ENCODE results near the gene FRMPD4. TPM values are rescaled to one million over a fixed set of nuclear protein-coding genes. Genes with fewer than 3 reads are reported as not detected.

FRMPD4 gene
- total RNA-seq, 1 donor from 2014 or later = 0.29 TPM

DNA sequence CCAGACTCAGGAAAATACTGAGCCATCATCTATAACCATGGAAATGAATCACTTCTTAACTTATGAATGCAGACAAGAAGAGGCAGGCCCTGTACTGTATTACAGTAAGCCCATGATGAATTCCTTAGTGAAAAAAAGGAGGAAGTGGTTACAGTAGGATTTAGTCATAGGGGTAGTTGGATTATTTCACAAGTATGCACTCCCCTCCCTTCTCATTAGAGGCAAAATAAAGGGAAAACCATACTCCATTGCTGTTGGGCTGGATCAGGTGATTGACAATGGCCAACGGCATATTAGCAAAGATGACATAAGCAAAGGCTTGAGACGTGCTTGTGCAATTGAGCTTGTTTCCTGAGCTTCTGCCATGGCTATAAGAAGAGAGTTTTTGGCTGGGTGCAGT lies 471.8 kb downstream of the FRMPD4 start:
- Histone ChIP-seq H3K4me1 (no peaks in the 10 kb centered on the region), H3K36me3 (no peaks in the 10 kb centered on the region), H3K27me3 (no peaks in the 10 kb centered on the region), H3K27ac (no peak overlapping the region), H3K9me3 (no peaks in the 10 kb centered on the region), H3K4me3 (no peak overlapping the region)
- intact Hi-C loops (cut with DNase I) = no loop called here
- DNase-seq (no peak), ATAC-seq (peak; percentile 63)
- TF ChIP-seq CTCF (IDR thresholded peaks at IDR 0.05) = no peak

- Histone ChIP-seq H3K27ac (no peak overlapping the region), H3K27me3 (no peaks in the 10 kb centered on the region), H3K36me3 (no peaks in the 10 kb centered on the region), H3K4me1 (no peaks in the 10 kb centered on the region), H3K9me3 (no peaks in the 10 kb centered on the region), H3K4me3 (no peak overlapping the region)
- ATAC-seq (no peak), DNase-seq (no peak)
- intact Hi-C loops (cut with DNase I) = no loop called here
- TF ChIP-seq CTCF (IDR thresholded peaks at IDR 0.05) = no peak
These were observed 473.2 kb downstream of the FRMPD4 start for GRCh38 chrX:12611471-12611870.

GRCh38 chrX:12614266-12614665 lies 476.0 kb downstream of the FRMPD4 start:
- Histone ChIP-seq H3K4me1 (no peaks in the 10 kb centered on the region), H3K9me3 (no peaks in the 10 kb centered on the region), H3K27ac (no peak overlapping the region), H3K27me3 (no peaks in the 10 kb centered on the region), H3K4me3 (no peak overlapping the region), H3K36me3 (no peaks in the 10 kb centered on the region)
- no peak for DNase-seq
- ATAC-seq = no peak
- TF ChIP-seq CTCF (IDR thresholded peaks at IDR 0.05) = no peak
- intact Hi-C loops (cut with DNase I) = no loop called here

GRCh38 chrX:12615061-12615460 lies 476.8 kb downstream of the FRMPD4 start:
- Histone ChIP-seq H3K27ac (no peak overlapping the region), H3K27me3 (no peaks in the 10 kb centered on the region), H3K9me3 (no peaks in the 10 kb centered on the region), H3K36me3 (no peaks in the 10 kb centered on the region), H3K4me1 (no peaks in the 10 kb centered on the region), H3K4me3 (no peak overlapping the region)
- DNase-seq = no peak
- intact Hi-C loops (cut with DNase I) = no loop called here
- TF ChIP-seq CTCF (IDR thresholded peaks at IDR 0.05) = no peak
- ATAC-seq = no peak

- no peak for TF ChIP-seq CTCF (IDR thresholded peaks at IDR 0.05)
- Histone ChIP-seq H3K27me3 (no peaks in the 10 kb centered on the region), H3K4me3 (no peak overlapping the region), H3K36me3 (no peaks in the 10 kb centered on the region), H3K27ac (no peak overlapping the region), H3K9me3 (no peaks in the 10 kb centered on the region), H3K4me1 (no peaks in the 10 kb centered on the region)
- no peak for ATAC-seq
- intact Hi-C loops (cut with DNase I) = no loop called here
- no peak for DNase-seq
These were observed 479.0 kb downstream of the FRMPD4 start for GRCh38 chrX:12617241-12617640.

DNA sequence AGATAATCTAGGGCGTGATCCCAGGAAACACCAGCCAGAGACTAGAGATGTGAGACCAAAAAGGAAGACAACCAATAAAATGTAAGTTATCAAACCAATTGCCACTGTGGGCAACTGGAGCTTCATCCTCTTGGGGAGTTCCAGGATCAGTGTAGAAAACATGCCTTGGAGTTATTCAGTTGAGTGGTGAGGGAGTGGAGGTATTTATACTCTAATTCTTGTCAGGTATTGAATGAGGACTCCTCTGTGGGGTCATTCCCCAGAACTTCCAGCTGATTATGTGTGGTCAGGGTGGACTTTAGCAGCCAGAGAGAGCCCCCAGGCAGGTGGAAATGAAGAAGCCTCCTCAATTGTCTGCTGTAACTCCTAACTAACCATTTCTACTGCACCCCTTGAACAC lies 509.0 kb downstream of the FRMPD4 start:
- no peaks in the 10 kb centered on the region for H3K4me1 ChIP-seq
- H3K27me3 ChIP-seq = no peaks in the 10 kb centered on the region
- no peaks in the 10 kb centered on the region for H3K36me3 ChIP-seq
- no peak overlapping the region for H3K4me3 ChIP-seq
- no peak overlapping the region for H3K27ac ChIP-seq
- intact Hi-C loops (cut with DNase I) = no loop called here
- TF ChIP-seq CTCF (IDR thresholded peaks at IDR 0.05) = no peak
- DNase-seq = no peak
- no peak for ATAC-seq
- H3K9me3 ChIP-seq = no peaks in the 10 kb centered on the region

Data from upper lobe of right lung (tissue), 1 donor.